Measurements from ENCODE around the gene FASN. TPM values are rescaled to one million over a fixed set of nuclear protein-coding genes. Genes with fewer than 3 reads are reported as not detected.

The FASN gene
- polyA plus RNA-seq, 1 donor from 2014 or later: 26.4 TPM

DNA sequence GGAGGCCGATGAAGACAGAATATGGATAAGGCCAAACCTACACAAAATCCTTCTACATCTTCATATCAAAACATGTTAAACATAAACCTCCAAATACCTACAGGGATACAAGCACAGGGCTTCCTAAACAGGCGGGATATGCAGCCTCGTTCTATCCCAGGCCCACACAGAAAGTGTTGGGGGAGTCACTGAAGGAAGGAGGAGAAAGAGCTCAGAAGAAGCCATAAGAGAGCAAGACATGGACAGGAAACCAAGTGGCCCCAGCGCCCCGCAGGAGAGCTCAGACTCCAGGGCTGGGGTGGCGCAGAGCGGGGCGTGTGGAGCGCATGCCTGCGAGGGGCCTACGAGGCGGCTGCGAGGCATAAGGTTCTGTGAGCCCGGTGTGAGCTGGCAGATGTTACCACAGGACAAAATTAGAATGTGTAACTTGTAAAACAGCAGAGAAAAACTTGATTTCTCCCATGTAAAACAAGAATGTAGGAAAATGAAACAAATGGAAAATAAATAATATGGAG, 11.0 kb upstream of the FASN start:
- Histone ChIP-seq H2AFZ (ENCODE audit: low read depth, low read length) (no peak overlapping the region), H3K9me3 (ENCODE audit: low read length) (no peaks in the 10 kb centered on the region), H3K4me2 (ENCODE audit: low read length) (no peak overlapping the region), H3K9me2 (ENCODE audit: insufficient read depth, low read length) (no peaks in the 10 kb centered on the region), H3K4me3 (ENCODE audit: low read length) (no peak overlapping the region), H3K9ac (ENCODE audit: low read length) (no peak overlapping the region), H3K36me3 (ENCODE audit: insufficient read depth, low read length) (no peaks in the 10 kb centered on the region), H3K27ac (ENCODE audit: low read length) (no peak overlapping the region), H3K79me2 (replicated peaks; ENCODE audit: insufficient read depth, low read length) (no peaks in the 10 kb centered on the region), H3F3A (ENCODE audit: insufficient read depth, low read length, poor library complexity, severe bottlenecking) (no peaks in the 10 kb centered on the region), H4K20me1 (ENCODE audit: insufficient read depth) (no peaks in the 10 kb centered on the region), H3K27me3 (ENCODE audit: insufficient read depth, low read depth, low read length) (no peaks in the 10 kb centered on the region)
- no peak for TF ChIP-seq RAD21 (conservative IDR thresholded peaks at IDR 0.05)
- TF ChIP-seq REST (IDR thresholded peaks at IDR 0.05; ENCODE audit: borderline replicate concordance): no peak
- no peak for TF ChIP-seq CTCF (IDR thresholded peaks at IDR 0.05; ENCODE audit: poor library complexity, severe bottlenecking)
- no peak for TF ChIP-seq EP300 (conservative IDR thresholded peaks at IDR 0.05; ENCODE audit: poor library complexity, severe bottlenecking)
- TF ChIP-seq TAF1 (IDR thresholded peaks at IDR 0.05; ENCODE audit: low read depth): no peak
- no peak for TF ChIP-seq POLR2AphosphoS5 (IDR thresholded peaks at IDR 0.05)
- no peak for TF ChIP-seq EZH2 (IDR thresholded peaks at IDR 0.05; ENCODE audit: borderline replicate concordance, insufficient read depth, low read length, poor library complexity, severe bottlenecking)
- no peak for TF ChIP-seq SMC3 (conservative IDR thresholded peaks at IDR 0.05; ENCODE audit: poor library complexity)
- no peak for TF ChIP-seq MXI1 (conservative IDR thresholded peaks at IDR 0.05; ENCODE audit: poor library complexity, severe bottlenecking)

DNA sequence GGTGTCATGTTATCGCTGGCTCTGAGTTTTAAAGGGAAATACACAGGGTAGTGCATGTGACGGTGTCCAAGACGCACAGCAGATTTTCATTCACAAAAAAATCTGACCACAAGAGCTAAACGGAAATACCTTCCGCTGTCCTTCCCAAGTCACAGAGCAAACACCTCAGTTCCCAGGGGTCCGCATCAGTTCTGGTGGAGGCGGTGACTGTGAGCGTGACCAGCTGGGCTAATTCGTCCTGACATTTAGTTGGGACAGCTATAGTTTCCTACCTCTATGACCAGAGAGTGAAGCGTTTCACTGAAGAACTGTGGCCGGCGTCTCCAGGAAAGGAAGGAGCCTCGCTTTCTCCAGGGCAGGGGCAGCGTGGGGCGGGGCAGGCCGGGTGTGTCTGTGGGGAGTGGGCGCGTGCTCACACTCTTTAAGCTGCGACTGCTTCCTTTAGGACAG, 10.5 kb upstream of the FASN start:
- H3K79me2 ChIP-seq (replicated peaks; ENCODE audit: insufficient read depth, low read length): no peaks in the 10 kb centered on the region
- H3K27ac ChIP-seq (ENCODE audit: low read length): no peak overlapping the region

More for the DNA sequence above, 10.5 kb upstream of the FASN start:
- no peak overlapping the region for H2AFZ ChIP-seq (ENCODE audit: low read depth, low read length)
- no peaks in the 10 kb centered on the region for H3K27me3 ChIP-seq (ENCODE audit: insufficient read depth, low read depth, low read length)
- no peaks in the 10 kb centered on the region for H3K36me3 ChIP-seq (ENCODE audit: insufficient read depth, low read length)
- no peak overlapping the region for H3K4me3 ChIP-seq (ENCODE audit: low read length)
- no peak overlapping the region for H3K9ac ChIP-seq (ENCODE audit: low read length)
- TF ChIP-seq EP300 (conservative IDR thresholded peaks at IDR 0.05; ENCODE audit: poor library complexity, severe bottlenecking) (no peak), EZH2 (IDR thresholded peaks at IDR 0.05; ENCODE audit: borderline replicate concordance, insufficient read depth, low read length, poor library complexity, severe bottlenecking) (no peak), MXI1 (conservative IDR thresholded peaks at IDR 0.05; ENCODE audit: poor library complexity, severe bottlenecking) (no peak), POLR2AphosphoS5 (IDR thresholded peaks at IDR 0.05) (no peak), TAF1 (IDR thresholded peaks at IDR 0.05; ENCODE audit: low read depth) (no peak), REST (IDR thresholded peaks at IDR 0.05; ENCODE audit: borderline replicate concordance) (no peak), RAD21 (conservative IDR thresholded peaks at IDR 0.05) (no peak), CTCF (IDR thresholded peaks at IDR 0.05; ENCODE audit: poor library complexity, severe bottlenecking) (no peak), SMC3 (conservative IDR thresholded peaks at IDR 0.05; ENCODE audit: poor library complexity) (no peak)
- H4K20me1 ChIP-seq (ENCODE audit: insufficient read depth): no peaks in the 10 kb centered on the region
- H3F3A ChIP-seq (ENCODE audit: insufficient read depth, low read length, poor library complexity, severe bottlenecking): no peaks in the 10 kb centered on the region
- no peaks in the 10 kb centered on the region for H3K9me2 ChIP-seq (ENCODE audit: insufficient read depth, low read length)
- no peak overlapping the region for H3K4me2 ChIP-seq (ENCODE audit: low read length)
- H3K9me3 ChIP-seq (ENCODE audit: low read length): no peaks in the 10 kb centered on the region
